ENCODE measurements around the gene CACNA1I. TPM values are rescaled to one million over a fixed set of nuclear protein-coding genes. Genes with fewer than 3 reads are reported as not detected.

Gene CACNA1I
- total and polyA plus RNA-seq, 2 of the 8 experiments (the other 6 are each of a cell fraction or from before 2014, with no cell fraction given), result 0.77 to 1.2 TPM

DNA sequence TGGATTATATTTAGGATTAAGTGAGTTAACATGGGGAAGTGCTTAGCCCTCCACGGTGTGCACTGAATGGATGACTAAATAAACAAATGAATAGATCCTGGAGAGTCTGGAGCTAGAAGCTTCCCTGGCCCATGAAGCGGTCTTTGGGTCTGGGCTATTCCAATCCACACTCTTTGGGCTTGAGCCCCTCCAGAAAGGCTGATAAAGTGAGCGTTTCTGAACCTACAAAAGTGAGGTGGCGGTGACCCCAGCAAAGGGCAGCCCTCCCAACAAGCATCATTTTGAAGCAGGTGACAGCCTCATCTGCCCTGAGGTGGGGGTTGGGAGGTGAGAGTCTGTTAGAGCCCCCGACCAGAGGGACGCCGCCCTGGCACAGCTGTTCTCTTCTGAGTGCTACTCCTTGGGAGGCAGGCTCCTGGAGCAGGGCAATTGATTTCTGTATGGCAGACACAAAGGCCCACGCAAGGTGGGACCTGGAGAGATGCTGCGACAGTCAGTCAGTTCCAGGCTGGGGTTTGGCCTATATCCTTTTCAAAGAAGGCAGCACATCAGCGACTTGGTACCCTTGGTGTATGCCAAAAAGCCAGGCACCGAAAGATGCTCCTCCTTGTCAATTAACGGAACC is 157.8 kb downstream of the CACNA1I start (continued):
- TF ChIP-seq, protein P1, sequence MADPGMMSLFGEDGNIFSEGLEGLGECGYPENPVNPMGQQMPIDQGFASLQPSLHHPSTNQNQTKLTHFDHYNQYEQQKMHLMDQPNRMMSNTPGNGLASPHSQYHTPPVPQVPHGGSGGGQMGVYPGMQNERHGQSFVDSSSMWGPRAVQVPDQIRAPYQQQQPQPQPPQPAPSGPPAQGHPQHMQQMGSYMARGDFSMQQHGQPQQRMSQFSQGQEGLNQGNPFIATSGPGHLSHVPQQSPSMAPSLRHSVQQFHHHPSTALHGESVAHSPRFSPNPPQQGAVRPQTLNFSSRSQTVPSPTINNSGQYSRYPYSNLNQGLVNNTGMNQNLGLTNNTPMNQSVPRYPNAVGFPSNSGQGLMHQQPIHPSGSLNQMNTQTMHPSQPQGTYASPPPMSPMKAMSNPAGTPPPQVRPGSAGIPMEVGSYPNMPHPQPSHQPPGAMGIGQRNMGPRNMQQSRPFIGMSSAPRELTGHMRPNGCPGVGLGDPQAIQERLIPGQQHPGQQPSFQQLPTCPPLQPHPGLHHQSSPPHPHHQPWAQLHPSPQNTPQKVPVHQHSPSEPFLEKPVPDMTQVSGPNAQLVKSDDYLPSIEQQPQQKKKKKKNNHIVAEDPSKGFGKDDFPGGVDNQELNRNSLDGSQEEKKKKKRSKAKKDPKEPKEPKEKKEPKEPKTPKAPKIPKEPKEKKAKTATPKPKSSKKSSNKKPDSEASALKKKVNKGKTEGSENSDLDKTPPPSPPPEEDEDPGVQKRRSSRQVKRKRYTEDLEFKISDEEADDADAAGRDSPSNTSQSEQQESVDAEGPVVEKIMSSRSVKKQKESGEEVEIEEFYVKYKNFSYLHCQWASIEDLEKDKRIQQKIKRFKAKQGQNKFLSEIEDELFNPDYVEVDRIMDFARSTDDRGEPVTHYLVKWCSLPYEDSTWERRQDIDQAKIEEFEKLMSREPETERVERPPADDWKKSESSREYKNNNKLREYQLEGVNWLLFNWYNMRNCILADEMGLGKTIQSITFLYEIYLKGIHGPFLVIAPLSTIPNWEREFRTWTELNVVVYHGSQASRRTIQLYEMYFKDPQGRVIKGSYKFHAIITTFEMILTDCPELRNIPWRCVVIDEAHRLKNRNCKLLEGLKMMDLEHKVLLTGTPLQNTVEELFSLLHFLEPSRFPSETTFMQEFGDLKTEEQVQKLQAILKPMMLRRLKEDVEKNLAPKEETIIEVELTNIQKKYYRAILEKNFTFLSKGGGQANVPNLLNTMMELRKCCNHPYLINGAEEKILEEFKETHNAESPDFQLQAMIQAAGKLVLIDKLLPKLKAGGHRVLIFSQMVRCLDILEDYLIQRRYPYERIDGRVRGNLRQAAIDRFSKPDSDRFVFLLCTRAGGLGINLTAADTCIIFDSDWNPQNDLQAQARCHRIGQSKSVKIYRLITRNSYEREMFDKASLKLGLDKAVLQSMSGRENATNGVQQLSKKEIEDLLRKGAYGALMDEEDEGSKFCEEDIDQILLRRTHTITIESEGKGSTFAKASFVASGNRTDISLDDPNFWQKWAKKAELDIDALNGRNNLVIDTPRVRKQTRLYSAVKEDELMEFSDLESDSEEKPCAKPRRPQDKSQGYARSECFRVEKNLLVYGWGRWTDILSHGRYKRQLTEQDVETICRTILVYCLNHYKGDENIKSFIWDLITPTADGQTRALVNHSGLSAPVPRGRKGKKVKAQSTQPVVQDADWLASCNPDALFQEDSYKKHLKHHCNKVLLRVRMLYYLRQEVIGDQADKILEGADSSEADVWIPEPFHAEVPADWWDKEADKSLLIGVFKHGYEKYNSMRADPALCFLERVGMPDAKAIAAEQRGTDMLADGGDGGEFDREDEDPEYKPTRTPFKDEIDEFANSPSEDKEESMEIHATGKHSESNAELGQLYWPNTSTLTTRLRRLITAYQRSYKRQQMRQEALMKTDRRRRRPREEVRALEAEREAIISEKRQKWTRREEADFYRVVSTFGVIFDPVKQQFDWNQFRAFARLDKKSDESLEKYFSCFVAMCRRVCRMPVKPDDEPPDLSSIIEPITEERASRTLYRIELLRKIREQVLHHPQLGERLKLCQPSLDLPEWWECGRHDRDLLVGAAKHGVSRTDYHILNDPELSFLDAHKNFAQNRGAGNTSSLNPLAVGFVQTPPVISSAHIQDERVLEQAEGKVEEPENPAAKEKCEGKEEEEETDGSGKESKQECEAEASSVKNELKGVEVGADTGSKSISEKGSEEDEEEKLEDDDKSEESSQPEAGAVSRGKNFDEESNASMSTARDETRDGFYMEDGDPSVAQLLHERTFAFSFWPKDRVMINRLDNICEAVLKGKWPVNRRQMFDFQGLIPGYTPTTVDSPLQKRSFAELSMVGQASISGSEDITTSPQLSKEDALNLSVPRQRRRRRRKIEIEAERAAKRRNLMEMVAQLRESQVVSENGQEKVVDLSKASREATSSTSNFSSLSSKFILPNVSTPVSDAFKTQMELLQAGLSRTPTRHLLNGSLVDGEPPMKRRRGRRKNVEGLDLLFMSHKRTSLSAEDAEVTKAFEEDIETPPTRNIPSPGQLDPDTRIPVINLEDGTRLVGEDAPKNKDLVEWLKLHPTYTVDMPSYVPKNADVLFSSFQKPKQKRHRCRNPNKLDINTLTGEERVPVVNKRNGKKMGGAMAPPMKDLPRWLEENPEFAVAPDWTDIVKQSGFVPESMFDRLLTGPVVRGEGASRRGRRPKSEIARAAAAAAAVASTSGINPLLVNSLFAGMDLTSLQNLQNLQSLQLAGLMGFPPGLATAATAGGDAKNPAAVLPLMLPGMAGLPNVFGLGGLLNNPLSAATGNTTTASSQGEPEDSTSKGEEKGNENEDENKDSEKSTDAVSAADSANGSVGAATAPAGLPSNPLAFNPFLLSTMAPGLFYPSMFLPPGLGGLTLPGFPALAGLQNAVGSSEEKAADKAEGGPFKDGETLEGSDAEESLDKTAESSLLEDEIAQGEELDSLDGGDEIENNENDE (IDR thresholded peaks at IDR 0.05; ENCODE audit: insufficient replicate concordance, low read length), result no peak
- TF ChIP-seq CTBP2 (IDR thresholded peaks at IDR 0.05; ENCODE audit: borderline replicate concordance, insufficient read depth, insufficient read length, low read length) (no peak), KDM4A (IDR thresholded peaks at IDR 0.05; ENCODE audit: low read depth, low read length, severe bottlenecking) (no peak), CBX5 (IDR thresholded peaks at IDR 0.05; ENCODE audit: low read depth, low read length) (no peak), TAF7 (optimal IDR thresholded peaks at IDR 0.05; ENCODE audit: borderline replicate concordance, low read depth, low read length) (no peak), SAP30 (IDR thresholded peaks at IDR 0.05; ENCODE audit: insufficient read depth, insufficient replicate concordance, low read length) (no peak)
- TF ChIP-seq, protein P2, sequence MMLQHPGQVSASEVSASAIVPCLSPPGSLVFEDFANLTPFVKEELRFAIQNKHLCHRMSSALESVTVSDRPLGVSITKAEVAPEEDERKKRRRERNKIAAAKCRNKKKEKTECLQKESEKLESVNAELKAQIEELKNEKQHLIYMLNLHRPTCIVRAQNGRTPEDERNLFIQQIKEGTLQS (IDR thresholded peaks at IDR 0.05; ENCODE audit: insufficient read depth, low read depth, low read length), result no peak
- TF ChIP-seq, protein P3, sequence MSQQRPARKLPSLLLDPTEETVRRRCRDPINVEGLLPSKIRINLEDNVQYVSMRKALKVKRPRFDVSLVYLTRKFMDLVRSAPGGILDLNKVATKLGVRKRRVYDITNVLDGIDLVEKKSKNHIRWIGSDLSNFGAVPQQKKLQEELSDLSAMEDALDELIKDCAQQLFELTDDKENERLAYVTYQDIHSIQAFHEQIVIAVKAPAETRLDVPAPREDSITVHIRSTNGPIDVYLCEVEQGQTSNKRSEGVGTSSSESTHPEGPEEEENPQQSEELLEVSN (IDR thresholded peaks at IDR 0.05), result no peak
